ENCODE measurements around the gene PSMD6.
A peak's percentile ranks its signal among the peaks of the same experiment; 100 is the strongest.

PSMD6 gene

GRCh38 chr3:64033069-64033468 is 9.8 kb upstream of the PSMD6 start:
- H3K27me3 ChIP-seq (replicated peaks; ENCODE audit: control insufficient read depth, insufficient read depth, low read length) = no peaks in the 10 kb centered on the region
- TF ChIP-seq CTCF (IDR thresholded peaks at IDR 0.05; ENCODE audit: insufficient read depth, low read length, poor library complexity, severe bottlenecking) = no peak
- H3K4me3 ChIP-seq (replicated peaks; ENCODE audit: low read depth, low read length) = no peak overlapping the region
- no peak for DNase-seq (ENCODE audit: extremely low read depth, insufficient read length)
- no peaks in the 10 kb centered on the region for H3K36me3 ChIP-seq (ENCODE audit: control insufficient read depth, insufficient read depth, low read length)

DNA sequence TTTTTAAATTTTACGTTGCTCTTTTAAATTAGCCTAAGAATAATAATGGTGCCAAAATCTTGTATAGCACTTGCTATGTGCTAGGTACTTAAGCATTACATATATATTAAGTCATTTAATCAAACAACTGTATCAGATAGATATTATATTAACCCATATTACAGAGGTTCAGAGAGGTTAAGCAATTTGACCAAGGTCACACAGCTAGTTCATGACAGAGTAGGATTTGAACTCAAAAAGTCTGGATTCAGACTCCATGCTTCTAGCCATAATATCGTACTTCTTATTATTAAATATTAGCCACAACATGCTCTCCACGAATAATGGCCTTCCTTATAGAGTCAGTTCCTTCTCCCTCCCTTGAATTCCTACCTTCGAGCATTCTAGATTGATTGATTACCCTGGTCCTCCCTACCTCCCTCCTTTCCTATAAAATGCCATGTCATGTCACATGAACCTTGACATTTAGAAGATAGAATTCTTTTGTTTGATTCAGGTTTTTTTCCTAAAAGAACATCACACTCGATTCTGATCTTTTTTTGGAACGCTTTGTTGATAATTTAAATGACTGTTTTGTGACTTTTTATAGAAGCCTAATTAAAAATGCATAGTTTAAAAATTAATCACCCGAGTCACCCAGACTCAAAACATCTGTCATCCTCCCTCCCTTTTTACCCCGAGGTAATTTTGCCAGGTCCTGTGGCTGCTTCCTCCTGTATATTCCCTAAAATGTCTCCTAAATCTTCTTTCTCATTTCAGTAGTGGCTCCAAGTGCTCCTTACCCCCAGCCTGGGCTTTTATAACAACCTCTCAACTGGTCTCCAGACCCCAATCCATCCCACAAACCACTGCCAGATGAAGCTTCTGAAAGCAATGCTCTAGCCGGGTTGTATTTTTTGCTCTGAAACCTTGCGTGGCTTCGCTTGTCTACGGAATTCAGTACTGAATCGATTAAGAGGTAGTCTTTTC is 8.5 kb upstream of the PSMD6 start:
- Histone ChIP-seq H3K4me3 (replicated peaks; ENCODE audit: low read depth, low read length) (no peak overlapping the region), H3K27me3 (replicated peaks; ENCODE audit: control insufficient read depth, insufficient read depth, low read length) (no peaks in the 10 kb centered on the region; the same call in 1 of the 2 replicates), H3K36me3 (ENCODE audit: control insufficient read depth, insufficient read depth, low read length) (no peaks in the 10 kb centered on the region)
- DNase-seq (ENCODE audit: extremely low read depth, insufficient read length) = no peak
- no peak for TF ChIP-seq CTCF (IDR thresholded peaks at IDR 0.05; ENCODE audit: insufficient read depth, low read length, poor library complexity, severe bottlenecking)

DNA sequence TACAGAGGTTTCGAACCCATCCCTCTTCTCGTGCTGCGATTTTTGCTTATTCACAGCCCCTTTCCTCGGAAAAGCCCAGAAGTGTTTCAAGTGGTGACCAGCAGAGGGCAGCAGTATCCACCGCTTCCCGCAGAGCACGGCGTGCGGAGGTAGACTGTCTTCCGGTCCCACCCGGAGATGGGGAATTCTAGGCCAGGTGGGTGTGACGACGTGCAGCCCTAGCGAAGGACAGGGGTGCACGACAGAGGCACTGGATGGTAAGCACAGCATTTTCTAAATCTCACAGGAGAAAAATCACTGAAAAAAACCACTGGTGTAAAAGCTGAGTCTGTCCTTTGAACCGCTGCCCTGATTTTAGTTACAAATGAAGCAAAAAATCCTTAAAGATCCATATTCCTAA is 7.4 kb upstream of the PSMD6 start:
- peak; percentile 72 for DNase-seq (ENCODE audit: extremely low read depth, insufficient read length)
- H3K36me3 ChIP-seq (ENCODE audit: control insufficient read depth, insufficient read depth, low read length) = no peaks in the 10 kb centered on the region
- H3K27me3 ChIP-seq (replicated peaks; ENCODE audit: control insufficient read depth, insufficient read depth, low read length) = no peaks in the 10 kb centered on the region; the same call in 1 of the 2 replicates
- no peak overlapping the region; the same call in 1 of the 2 replicates for H3K4me3 ChIP-seq (replicated peaks; ENCODE audit: low read depth, low read length)
- peak; percentile 88 for TF ChIP-seq CTCF (IDR thresholded peaks at IDR 0.05; ENCODE audit: insufficient read depth, low read length, poor library complexity, severe bottlenecking)

DNA sequence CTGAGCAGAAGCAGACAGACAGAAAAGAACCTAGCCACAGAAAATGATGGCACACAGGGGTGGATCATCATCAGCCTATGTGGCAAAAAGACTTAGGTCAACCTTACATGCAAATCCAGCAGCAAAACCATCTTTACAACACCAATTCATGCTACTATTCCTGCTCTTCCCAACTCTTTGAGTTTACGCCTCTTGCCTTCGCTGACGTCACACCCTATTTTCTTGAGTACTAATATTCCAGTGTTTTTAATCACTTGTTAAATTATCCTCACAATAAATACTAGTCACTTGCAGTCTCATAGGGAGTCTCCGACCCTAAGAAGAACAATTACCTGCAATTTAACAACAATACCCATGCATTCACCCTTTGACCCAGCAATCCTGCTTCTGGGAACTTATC is 6.0 kb upstream of the PSMD6 start:
- DNase-seq (ENCODE audit: extremely low read depth, insufficient read length) = no peak
- Histone ChIP-seq H3K27me3 (replicated peaks; ENCODE audit: control insufficient read depth, insufficient read depth, low read length) (no peaks in the 10 kb centered on the region; the same call in 1 of the 2 replicates), H3K4me3 (replicated peaks; ENCODE audit: low read depth, low read length) (no peak overlapping the region), H3K36me3 (ENCODE audit: control insufficient read depth, insufficient read depth, low read length) (no peaks in the 10 kb centered on the region)
- TF ChIP-seq CTCF (IDR thresholded peaks at IDR 0.05; ENCODE audit: insufficient read depth, low read length, poor library complexity, severe bottlenecking) = no peak

GRCh38 chr3:64028754-64029153 is 5.5 kb upstream of the PSMD6 start:
- Histone ChIP-seq H3K36me3 (ENCODE audit: control insufficient read depth, insufficient read depth, low read length) (no peaks in the 10 kb centered on the region), H3K4me3 (replicated peaks; ENCODE audit: low read depth, low read length) (no peak overlapping the region), H3K27me3 (replicated peaks; ENCODE audit: control insufficient read depth, insufficient read depth, low read length) (no peaks in the 10 kb centered on the region; the same call in 1 of the 2 replicates)
- DNase-seq (ENCODE audit: extremely low read depth, insufficient read length) = no peak
- TF ChIP-seq CTCF (IDR thresholded peaks at IDR 0.05; ENCODE audit: insufficient read depth, low read length, poor library complexity, severe bottlenecking) = no peak
